ENCODE measurements around the gene NOS1AP. TPM values are rescaled to one million over a fixed set of nuclear protein-coding genes. Genes with fewer than 3 reads are reported as not detected.

The NOS1AP gene
- total and polyA plus RNA-seq, 2 experiments from 2014 or later = 5.8 to 6.6 TPM

GRCh38 chr1:162368451-162368850 lies 299.0 kb downstream of the NOS1AP start:
- Histone ChIP-seq H3K4me2 (no peak overlapping the region), H3K4me3 (no peak overlapping the region), H3K79me2 (replicated peaks; ENCODE audit: insufficient read depth) (no peaks in the 10 kb centered on the region), H3F3A (replicated peaks; ENCODE audit: low read depth) (no peaks in the 10 kb centered on the region), H3K9me2 (ENCODE audit: insufficient read depth) (no peaks in the 10 kb centered on the region), H2AFZ (no peak overlapping the region), H4K20me1 (replicated peaks; ENCODE audit: insufficient read depth) (no peaks in the 10 kb centered on the region), H3K36me3 (ENCODE audit: insufficient read depth) (no peaks in the 10 kb centered on the region), H3K27me3 (ENCODE audit: insufficient read depth) (no peaks in the 10 kb centered on the region), H3K4me1 (ENCODE audit: insufficient read depth) (no peaks in the 10 kb centered on the region), H3K27ac (ENCODE audit: low read depth) (no peak overlapping the region)
- no peak for ATAC-seq
- peaks cover 17% of the 10 kb centered on the region; the same call in 2 of the 3 replicates for H3K36me3 Mint-ChIP-seq (ENCODE audit: low read depth)
- H3K4me3 Mint-ChIP-seq = no peak overlapping the region
- peaks cover 20% of the 10 kb centered on the region for H3K27me3 Mint-ChIP-seq (ENCODE audit: insufficient read depth, low read depth, poor library complexity)
- no peak overlapping the region for H3K27ac Mint-ChIP-seq
- no peak for TF ChIP-seq NANOG (IDR thresholded peaks at IDR 0.05; ENCODE audit: borderline replicate concordance)
- TF ChIP-seq ZNF331 (CRISPR knock-in tag; IDR thresholded peaks at IDR 0.05; ENCODE audit: low read depth) = no peak
- TF ChIP-seq REST (IDR thresholded peaks at IDR 0.05; ENCODE audit: unreplicated experiment) = no peak
- no peak for TF ChIP-seq EZH2phosphoT487 (IDR thresholded peaks at IDR 0.05; ENCODE audit: unreplicated experiment)
- TF ChIP-seq, protein P1, sequence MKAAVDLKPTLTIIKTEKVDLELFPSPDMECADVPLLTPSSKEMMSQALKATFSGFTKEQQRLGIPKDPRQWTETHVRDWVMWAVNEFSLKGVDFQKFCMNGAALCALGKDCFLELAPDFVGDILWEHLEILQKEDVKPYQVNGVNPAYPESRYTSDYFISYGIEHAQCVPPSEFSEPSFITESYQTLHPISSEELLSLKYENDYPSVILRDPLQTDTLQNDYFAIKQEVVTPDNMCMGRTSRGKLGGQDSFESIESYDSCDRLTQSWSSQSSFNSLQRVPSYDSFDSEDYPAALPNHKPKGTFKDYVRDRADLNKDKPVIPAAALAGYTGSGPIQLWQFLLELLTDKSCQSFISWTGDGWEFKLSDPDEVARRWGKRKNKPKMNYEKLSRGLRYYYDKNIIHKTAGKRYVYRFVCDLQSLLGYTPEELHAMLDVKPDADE (IDR thresholded peaks at IDR 0.05) = no peak
- TF ChIP-seq, protein P2, sequence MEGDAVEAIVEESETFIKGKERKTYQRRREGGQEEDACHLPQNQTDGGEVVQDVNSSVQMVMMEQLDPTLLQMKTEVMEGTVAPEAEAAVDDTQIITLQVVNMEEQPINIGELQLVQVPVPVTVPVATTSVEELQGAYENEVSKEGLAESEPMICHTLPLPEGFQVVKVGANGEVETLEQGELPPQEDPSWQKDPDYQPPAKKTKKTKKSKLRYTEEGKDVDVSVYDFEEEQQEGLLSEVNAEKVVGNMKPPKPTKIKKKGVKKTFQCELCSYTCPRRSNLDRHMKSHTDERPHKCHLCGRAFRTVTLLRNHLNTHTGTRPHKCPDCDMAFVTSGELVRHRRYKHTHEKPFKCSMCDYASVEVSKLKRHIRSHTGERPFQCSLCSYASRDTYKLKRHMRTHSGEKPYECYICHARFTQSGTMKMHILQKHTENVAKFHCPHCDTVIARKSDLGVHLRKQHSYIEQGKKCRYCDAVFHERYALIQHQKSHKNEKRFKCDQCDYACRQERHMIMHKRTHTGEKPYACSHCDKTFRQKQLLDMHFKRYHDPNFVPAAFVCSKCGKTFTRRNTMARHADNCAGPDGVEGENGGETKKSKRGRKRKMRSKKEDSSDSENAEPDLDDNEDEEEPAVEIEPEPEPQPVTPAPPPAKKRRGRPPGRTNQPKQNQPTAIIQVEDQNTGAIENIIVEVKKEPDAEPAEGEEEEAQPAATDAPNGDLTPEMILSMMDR (conservative IDR thresholded peaks at IDR 0.05; ENCODE audit: low read depth in 2 of 2) = no peak
- no peak for TF ChIP-seq CREB1 (CRISPR knock-in tag; IDR thresholded peaks at IDR 0.05; ENCODE audit: low read depth)
- no peak for TF ChIP-seq EZH2 (IDR thresholded peaks at IDR 0.05; ENCODE audit: low read depth, unreplicated experiment)
- no peak for TF ChIP-seq STAT1 (IDR thresholded peaks at IDR 0.05; ENCODE audit: unreplicated experiment)
- TF ChIP-seq, protein P3, sequence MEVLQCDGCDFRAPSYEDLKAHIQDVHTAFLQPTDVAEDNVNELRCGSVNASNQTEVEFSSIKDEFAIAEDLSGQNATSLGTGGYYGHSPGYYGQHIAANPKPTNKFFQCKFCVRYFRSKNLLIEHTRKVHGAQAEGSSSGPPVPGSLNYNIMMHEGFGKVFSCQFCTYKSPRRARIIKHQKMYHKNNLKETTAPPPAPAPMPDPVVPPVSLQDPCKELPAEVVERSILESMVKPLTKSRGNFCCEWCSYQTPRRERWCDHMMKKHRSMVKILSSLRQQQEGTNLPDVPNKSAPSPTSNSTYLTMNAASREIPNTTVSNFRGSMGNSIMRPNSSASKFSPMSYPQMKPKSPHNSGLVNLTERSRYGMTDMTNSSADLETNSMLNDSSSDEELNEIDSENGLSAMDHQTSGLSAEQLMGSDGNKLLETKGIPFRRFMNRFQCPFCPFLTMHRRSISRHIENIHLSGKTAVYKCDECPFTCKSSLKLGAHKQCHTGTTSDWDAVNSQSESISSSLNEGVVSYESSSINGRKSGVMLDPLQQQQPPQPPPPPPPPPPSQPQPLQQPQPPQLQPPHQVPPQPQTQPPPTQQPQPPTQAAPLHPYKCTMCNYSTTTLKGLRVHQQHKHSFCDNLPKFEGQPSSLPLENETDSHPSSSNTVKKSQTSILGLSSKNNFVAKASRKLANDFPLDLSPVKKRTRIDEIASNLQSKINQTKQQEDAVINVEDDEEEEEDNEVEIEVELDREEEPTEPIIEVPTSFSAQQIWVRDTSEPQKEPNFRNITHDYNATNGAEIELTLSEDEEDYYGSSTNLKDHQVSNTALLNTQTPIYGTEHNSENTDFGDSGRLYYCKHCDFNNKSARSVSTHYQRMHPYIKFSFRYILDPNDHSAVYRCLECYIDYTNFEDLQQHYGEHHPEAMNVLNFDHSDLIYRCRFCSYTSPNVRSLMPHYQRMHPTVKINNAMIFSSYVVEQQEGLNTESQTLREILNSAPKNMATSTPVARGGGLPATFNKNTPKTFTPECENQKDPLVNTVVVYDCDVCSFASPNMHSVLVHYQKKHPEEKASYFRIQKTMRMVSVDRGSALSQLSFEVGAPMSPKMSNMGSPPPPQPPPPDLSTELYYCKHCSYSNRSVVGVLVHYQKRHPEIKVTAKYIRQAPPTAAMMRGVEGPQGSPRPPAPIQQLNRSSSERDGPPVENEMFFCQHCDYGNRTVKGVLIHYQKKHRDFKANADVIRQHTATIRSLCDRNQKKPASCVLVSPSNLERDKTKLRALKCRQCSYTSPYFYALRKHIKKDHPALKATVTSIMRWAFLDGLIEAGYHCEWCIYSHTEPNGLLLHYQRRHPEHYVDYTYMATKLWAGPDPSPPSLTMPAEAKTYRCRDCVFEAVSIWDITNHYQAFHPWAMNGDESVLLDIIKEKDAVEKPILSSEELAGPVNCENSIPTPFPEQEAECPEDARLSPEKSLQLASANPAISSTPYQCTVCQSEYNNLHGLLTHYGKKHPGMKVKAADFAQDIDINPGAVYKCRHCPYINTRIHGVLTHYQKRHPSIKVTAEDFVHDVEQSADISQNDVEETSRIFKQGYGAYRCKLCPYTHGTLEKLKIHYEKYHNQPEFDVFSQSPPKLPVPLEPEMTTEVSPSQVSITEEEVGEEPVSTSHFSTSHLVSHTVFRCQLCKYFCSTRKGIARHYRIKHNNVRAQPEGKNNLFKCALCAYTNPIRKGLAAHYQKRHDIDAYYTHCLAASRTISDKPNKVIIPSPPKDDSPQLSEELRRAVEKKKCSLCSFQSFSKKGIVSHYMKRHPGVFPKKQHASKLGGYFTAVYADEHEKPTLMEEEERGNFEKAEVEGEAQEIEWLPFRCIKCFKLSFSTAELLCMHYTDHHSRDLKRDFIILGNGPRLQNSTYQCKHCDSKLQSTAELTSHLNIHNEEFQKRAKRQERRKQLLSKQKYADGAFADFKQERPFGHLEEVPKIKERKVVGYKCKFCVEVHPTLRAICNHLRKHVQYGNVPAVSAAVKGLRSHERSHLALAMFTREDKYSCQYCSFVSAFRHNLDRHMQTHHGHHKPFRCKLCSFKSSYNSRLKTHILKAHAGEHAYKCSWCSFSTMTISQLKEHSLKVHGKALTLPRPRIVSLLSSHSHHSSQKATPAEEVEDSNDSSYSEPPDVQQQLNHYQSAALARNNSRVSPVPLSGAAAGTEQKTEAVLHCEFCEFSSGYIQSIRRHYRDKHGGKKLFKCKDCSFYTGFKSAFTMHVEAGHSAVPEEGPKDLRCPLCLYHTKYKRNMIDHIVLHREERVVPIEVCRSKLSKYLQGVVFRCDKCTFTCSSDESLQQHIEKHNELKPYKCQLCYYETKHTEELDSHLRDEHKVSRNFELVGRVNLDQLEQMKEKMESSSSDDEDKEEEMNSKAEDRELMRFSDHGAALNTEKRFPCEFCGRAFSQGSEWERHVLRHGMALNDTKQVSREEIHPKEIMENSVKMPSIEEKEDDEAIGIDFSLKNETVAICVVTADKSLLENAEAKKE (CRISPR knock-in tag; IDR thresholded peaks at IDR 0.05) = no peak
- TF ChIP-seq ZNF114 (CRISPR knock-in tag; IDR thresholded peaks at IDR 0.05) = no peak
- TF ChIP-seq POLR2AphosphoS5 (IDR thresholded peaks at IDR 0.05; ENCODE audit: low read depth) = no peak
- TF ChIP-seq JUNB (IDR thresholded peaks at IDR 0.05; ENCODE audit: unreplicated experiment) = no peak
- H3K4me1 Mint-ChIP-seq = peaks cover 1% of the 10 kb centered on the region; the same call in 1 of the 3 replicates
- no peaks in the 10 kb centered on the region for H3K9me3 Mint-ChIP-seq
- no peak for DNase-seq (ENCODE audit: low spot score)
